Measurements from ENCODE around the gene ACTN1. TPM values are rescaled to one million over a fixed set of nuclear protein-coding genes. Genes with fewer than 3 reads are reported as not detected.
"Not testable (repeated sequence)": the region's sequence is repeated elsewhere in the genome, so short reads cannot be mapped to it uniquely, and the experiment has no call there.

The ACTN1 gene
- polyA plus RNA-seq, 10 donors, result 37.5 to 58.3 (median 46.4) TPM

- no peak for DNase-seq
Measured at GRCh38 chr14:68994056-68994455, 15.0 kb upstream of the ACTN1 start.

GRCh38 chr14:68987653-68988036 lies 8.5 kb upstream of the ACTN1 start:
- no peak for DNase-seq

- no peak for DNase-seq
Measured at GRCh38 chr14:68986926-68987652, 8.0 kb upstream of the ACTN1 start.

- no peak for DNase-seq
Measured at GRCh38 chr14:68986225-68986624, 7.1 kb upstream of the ACTN1 start.

GRCh38 chr14:68984686-68985085 lies 5.6 kb upstream of the ACTN1 start:
- no peak for DNase-seq

- DNase-seq, result peak in 2 of 3 donors; percentile 63 to 67
Measured at GRCh38 chr14:68983191-68983590, 4.1 kb upstream of the ACTN1 start.

- DNase-seq, result no peak
Measured at GRCh38 chr14:68982581-68982980, 3.5 kb upstream of the ACTN1 start.

- DNase-seq, result peak in 1 of 3 donors; percentile 42
Measured at GRCh38 chr14:68981539-68981976, 2.5 kb upstream of the ACTN1 start.

GRCh38 chr14:68981139-68981538 lies 2.0 kb upstream of the ACTN1 start:
- no peak for DNase-seq

GRCh38 chr14:68979722-68980451 lies 785 bp upstream of the ACTN1 start:
- peak in 1 of 3 donors; percentile 34 for DNase-seq

GRCh38 chr14:68978172-68978911 lies 760 bp downstream of the ACTN1 start:
- peak in 2 of 3 donors; percentile 53 to 80 for DNase-seq

GRCh38 chr14:68977718-68978171 lies 1.4 kb downstream of the ACTN1 start:
- peak; percentile 49 to 95 (median 82) for DNase-seq

- DNase-seq, result no peak
Measured at GRCh38 chr14:68977180-68977717, 1.9 kb downstream of the ACTN1 start.

GRCh38 chr14:68976160-68977067 lies 2.7 kb downstream of the ACTN1 start:
- peak in 1 of 3 donors; percentile 63 for DNase-seq

- no peak for DNase-seq
Measured at GRCh38 chr14:68975667-68976066, 3.4 kb downstream of the ACTN1 start.

- no peak for DNase-seq
Measured at GRCh38 chr14:68974759-68975347, 4.2 kb downstream of the ACTN1 start.

GRCh38 chr14:68973639-68974038 lies 5.5 kb downstream of the ACTN1 start:
- DNase-seq, result no peak

GRCh38 chr14:68973219-68973565 lies 5.9 kb downstream of the ACTN1 start:
- not testable (repeated sequence) for DNase-seq

GRCh38 chr14:68972507-68973218 lies 6.4 kb downstream of the ACTN1 start:
- no peak for DNase-seq
